ENCODE data around the gene FOXC1. TPM values are rescaled to one million over a fixed set of nuclear protein-coding genes. Genes with fewer than 3 reads are reported as not detected.

FOXC1 gene
- total RNA-seq, 1 donor from 2014 or later: 2.7 TPM

DNA sequence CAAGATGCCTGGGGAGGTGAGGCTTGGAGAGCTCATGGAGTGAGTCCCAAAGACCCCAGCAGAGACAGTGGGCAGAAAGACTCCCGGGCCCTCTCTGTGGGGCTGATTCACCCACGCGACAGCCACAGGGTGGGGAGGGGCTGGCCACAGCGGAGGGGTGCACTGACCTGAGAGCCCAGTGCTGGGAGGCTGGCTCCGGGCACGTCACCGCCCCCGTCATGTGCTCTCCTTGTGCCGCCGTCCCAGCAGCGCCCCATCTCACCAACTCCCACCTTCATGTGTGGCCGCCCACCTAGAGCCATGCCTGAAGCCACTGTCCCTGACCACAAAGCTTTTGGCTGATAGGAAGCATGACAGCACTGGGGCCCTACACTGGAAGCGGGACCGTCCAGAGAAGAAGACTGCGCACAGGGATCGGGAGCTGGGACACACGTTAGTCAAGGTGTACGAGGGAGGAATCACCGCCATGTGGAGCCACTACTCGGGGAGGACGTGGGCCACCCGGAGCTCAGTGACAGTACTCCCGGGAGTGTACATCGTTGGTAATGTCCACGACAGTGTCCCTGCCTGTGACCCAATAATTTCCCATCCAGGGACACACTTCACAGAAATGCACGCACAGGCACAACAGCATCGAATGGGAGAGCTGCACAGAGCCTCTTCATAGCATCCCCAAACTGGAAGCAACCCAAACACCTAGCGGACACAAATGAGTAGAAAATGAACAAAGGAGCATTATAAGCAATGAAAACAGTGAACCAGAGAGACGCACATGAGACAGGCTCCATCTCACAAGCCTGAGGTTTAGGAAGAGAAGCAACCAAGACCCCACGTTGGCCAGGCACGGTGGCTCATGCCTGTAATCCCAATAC, 28.4 kb upstream of the FOXC1 start:
- ATAC-seq (no peak), DNase-seq (ENCODE audit: missing footprints) (no peak)
- intact Hi-C loops (cut with DNase I): no loop called here

DNA sequence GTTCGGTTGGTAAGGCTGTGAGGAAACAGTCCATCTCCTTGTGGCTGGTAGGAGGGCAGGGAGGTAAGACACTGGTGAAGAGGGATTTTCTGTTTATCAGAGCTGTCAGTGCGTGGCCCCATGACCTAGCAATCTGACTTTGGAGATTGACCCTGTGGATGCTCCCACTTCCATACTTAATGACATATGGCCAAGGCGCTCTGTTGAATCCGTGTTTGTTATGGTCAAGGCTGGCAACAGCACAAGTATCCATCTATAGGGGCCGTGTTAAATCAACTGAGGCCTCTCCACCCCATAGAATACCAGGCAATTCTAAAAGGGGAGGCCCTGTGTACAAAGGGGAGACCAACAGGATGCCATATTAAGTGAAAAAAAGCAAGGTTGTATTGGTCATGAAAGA, 25.6 kb upstream of the FOXC1 start:
- intact Hi-C loops (cut with DNase I): no loop called here
- DNase-seq (ENCODE audit: missing footprints) (no peak), ATAC-seq (no peak)

DNA sequence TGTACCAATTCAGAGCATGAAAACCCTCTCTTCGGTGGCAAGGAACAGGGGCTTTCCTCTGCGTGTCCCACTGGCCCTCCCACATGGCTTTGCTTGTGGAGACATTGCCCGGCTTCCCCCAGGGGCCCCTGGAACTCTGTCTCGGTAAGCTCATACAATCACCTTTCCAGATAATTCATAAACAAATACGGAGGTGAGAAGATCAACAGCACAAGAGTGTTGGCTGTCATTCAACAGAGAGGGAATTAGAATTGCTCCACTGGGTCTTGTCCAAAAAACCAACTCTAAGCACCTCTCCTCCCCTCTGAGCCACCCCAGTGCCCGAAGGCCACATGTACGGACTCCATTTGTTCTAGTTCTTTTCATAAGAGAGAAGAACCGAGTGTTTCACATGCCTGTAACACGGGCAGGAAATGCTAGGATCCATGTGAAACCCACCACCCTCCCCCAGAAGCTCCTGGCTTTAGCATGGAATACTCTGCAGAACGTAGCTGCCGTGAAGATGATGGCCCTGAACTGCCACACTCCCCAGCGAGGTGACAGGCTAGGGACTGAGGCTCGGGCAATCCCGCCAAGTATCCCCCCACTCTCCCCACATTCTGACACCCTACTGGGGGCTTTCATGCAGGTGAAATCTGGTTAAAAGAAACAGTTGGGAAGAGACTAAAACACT, 24.6 kb upstream of the FOXC1 start:
- ATAC-seq: no peak
- intact Hi-C loops (cut with DNase I): no loop called here
- DNase-seq (ENCODE audit: missing footprints): no peak

DNA sequence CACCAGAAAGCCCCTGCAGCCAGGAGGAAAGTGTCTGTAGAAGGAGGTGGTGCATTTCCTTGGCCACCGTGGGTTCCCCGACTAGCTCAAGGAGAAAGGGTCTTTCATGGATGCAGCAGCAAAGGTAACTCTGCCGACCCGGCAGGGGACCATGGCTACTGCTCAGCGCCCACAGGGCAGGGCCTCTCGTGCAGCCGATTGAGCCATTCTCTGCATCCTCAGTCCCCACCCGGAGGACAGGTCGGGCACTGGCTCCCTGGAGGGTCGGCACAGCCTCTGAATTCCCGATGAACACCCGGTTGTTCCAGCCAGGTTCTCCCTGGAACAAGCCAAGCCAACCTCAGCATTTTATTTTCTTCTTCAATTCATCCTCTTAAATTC, 24.1 kb upstream of the FOXC1 start:
- intact Hi-C loops (cut with DNase I): no loop called here
- DNase-seq (ENCODE audit: missing footprints) (no peak), ATAC-seq (no peak)

DNA sequence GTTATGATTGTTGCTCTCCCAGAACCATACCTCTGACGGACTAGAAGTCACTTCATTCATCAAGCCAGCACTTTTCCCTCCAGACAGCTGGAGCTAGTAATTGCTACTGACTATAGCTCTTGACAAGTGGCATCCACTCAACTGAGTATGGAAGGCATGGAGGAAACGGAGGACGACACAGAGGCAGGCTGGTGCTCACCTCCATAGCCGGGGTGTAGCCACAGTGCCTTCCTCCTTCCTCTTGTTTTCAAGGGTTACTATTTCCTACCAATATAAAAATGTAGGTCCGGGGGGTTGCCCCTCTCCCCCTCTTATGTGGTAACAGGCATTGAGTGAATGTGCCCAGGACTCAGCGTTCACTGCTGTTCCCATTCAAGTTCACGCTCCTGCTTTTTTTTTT, 23.5 kb upstream of the FOXC1 start:
- intact Hi-C loops (cut with DNase I): no loop called here
- no peak for DNase-seq (ENCODE audit: missing footprints)
- ATAC-seq: no peak

DNA sequence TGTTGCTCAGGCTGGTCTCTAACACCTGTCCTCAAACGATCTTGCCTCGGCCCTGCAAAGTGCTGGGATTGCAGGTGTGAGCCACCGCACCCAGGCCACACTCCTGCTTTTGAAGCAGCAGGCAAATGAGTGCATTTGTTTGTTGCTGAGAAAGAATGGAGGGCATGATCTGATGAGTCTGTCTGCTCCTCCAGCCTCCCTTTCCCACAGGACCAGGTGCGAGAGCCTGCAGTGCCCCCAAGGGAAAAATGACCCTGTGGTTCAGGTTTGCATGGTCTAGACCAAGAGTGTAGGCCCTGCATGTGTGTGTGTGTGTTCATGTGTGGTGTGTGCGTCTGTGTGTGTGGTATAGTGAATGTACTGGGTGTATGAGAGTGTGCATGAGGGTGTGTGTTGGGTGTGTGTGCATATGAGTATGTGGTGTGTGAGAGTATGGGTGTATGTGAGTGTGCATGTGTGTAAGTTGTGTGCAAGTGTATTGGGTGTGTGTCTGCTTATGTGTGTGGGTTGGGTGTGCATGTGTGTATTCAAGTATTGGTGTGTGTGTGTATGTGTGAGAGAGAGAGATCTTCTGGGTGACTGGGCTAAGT, 22.8 kb upstream of the FOXC1 start:
- ATAC-seq: no peak
- intact Hi-C loops (cut with DNase I): no loop called here
- DNase-seq (ENCODE audit: missing footprints): no peak

DNA sequence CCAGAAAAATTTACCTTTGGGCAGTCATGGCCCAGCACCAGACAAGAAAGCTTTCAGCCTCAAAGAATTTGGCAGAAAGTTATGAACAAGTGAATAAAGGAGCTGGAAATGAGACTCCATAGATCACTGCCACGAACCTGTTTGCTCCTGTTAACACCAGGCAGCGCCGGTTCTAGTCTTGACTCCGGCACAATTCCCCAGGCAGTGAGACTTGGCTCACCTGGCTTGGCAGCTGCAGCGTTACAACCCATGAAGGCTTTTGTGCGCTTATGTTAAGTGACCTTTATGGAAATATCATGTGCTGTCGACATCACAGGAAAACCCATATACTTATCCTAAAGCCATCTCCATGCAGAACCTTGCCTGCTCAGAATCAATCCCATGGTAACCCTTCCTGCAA, 22.2 kb upstream of the FOXC1 start:
- intact Hi-C loops (cut with DNase I): no loop called here
- ATAC-seq (no peak), DNase-seq (ENCODE audit: missing footprints) (no peak)

DNA sequence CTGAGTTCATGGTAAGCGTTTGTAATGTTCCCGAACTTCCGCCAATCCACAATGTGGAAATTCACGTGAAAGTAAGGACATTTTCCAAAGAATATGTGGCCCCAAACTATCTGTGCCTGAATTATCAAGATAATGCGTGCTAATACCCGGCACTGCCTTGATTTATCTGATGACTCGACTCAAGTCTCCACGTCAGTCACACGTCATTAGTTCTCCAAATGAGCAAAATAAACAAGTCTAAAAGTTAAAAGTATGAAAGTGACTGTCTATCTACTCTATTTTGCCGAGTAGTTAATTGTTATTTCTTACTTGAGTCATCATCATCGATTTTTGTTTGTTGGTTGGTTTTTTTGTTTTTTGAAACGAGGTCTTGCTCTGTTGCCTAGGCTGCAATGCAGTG, 21.7 kb upstream of the FOXC1 start:
- ATAC-seq: no peak
- no peak for DNase-seq (ENCODE audit: missing footprints)
- intact Hi-C loops (cut with DNase I): no loop called here

DNA sequence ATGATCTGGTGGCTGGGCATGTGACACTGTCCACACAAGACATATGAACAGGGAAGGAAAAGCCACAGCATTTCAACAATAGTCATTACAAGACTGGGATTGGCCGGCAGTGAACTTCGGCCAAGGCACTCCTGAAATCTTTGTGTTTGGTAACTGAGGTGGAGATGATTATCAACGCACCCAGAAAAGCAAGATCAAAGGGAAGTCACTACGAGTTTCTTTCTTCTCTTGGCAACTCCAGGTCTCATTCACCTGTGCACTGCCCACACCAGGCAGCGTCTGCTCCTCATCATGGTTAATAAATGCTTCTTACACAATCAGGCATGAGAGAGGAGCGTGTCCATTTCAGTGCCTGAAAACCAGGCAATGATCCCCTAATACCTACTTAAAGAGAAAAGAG, 20.5 kb upstream of the FOXC1 start:
- intact Hi-C loops (cut with DNase I): no loop called here
- no peak for DNase-seq (ENCODE audit: missing footprints)
- no peak for ATAC-seq

DNA sequence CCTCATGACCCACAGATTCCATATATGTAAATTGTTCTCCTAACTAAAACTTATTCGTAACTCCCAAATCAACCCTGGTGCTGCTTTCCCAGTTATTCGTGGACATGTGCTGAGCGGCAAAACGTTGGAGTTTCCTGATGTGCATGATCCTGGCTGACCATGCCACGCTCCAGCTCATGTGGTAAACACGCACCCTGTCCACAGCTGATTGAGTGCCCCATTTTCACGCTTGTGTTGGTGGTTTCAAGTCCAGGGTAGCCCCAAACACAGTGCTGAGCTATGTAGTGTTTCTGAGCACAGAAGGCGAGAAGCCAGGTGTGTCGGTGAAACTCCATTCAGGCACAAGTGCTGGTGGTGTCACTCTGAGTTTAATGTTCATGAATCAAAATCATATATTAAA, 19.1 kb upstream of the FOXC1 start:
- intact Hi-C loops (cut with DNase I): loop anchor here (10.0 kb wide), 1 partner anchor 1154 kb away; no protein-coding TSS in a partner anchor
- no peak for DNase-seq (ENCODE audit: missing footprints)
- no peak for ATAC-seq

DNA sequence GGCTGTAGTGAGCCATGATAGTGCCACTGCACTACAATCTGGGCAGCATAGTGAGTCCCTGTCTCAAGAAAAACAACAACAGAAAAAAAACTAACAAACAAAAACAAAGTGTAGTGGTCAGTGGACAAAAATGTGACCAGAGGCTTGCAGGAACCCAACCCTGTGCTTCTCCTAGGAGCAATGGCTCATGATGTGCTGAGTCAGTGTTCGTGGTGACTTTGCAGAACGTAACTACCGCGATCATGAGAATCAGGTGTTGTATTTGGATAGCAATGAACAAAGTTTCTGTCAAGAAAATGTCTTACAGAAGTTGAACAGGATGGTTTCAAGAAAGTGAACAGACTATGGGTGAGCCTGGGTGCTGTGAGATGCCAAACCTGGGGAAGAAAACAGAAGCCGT, 18.5 kb upstream of the FOXC1 start:
- intact Hi-C loops (cut with DNase I): loop anchor here (10.0 kb wide), 1 partner anchor 1154 kb away; no protein-coding TSS in a partner anchor
- DNase-seq (ENCODE audit: missing footprints): no peak
- ATAC-seq: no peak

DNA sequence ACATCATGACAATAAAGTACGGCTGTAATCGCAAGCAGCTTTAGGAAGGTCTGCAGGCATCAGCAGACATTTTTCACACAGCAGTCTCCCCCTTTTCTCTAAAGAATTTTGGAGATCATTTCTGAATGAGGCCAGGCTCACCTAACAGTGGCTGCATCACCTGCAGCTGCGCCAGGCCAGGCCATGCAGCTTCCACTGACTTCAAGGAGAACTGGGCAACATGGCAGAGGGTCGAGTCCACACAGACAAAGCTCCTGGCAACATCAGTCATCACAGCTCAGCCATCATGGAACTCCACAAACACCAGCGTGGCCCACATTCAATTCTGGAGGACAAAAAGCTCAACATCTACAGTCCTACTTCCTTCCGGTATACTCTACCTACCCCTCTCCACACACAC, 17.8 kb upstream of the FOXC1 start:
- no peak for DNase-seq (ENCODE audit: missing footprints)
- intact Hi-C loops (cut with DNase I): loop anchor here (10.0 kb wide), 1 partner anchor 1153 kb away; no protein-coding TSS in a partner anchor
- no peak for ATAC-seq

DNA sequence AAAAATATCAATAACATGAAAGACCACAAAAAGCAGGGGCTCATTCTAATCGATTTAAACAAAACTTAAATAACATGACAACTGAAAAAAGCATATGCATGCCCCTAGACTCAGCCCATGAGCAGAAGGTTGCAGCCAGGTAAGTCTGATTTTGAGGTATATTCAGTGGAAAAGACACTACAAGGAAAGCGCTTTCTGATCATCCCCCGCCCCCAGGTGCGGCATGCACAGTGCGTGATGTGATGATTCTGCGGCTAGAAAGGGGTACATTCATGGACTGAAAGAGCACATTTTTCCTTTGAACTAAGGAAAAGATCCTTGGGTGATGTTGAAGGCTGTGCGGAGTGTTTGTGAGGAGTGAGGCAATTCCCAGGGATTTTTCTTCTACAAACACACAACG, 16.9 kb upstream of the FOXC1 start:
- no peak for ATAC-seq
- intact Hi-C loops (cut with DNase I): loop anchor here (10.0 kb wide), 1 partner anchor 1152 kb away; no protein-coding TSS in a partner anchor

DNA sequence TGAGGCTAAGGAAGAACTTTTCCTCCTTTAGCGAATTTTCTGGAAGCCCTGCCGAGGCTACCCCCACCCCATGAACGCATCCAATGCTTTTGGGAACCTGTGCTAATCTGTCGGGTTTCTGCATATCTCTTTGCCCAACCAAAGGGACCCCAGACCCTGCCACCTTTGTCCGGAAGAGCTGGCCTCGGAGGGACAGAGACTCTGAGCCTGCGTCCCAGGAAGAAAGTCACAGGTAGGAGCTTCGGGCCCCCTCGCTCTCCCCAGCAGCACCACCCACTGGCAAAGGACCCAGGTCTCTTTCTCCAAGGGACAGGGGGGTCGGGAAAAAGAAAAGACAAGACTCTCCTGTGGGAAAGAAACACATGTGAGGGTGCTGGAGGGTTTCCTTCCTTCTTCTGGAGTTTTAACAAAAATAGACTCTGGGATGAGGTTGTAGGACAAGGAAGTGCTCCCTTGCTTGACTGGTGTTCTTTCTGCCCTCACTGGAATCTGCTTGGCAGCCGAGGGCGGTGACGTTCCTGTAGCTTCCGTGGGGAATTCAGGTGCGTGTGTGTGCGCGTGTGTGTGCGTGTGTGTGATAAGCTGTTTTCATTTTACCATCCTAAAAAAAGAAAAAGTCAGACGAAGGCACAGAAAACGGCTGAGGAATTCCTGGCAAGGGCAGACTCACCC, 16.3 kb upstream of the FOXC1 start:
- DNase-seq (ENCODE audit: missing footprints) (no peak), ATAC-seq (no peak)
- intact Hi-C loops (cut with DNase I): loop anchor here (10.0 kb wide), 1 partner anchor 1151 kb away; no protein-coding TSS in a partner anchor

More for the DNA sequence above, 16.9 kb upstream of the FOXC1 start:
- no peak for DNase-seq (ENCODE audit: missing footprints)

DNA sequence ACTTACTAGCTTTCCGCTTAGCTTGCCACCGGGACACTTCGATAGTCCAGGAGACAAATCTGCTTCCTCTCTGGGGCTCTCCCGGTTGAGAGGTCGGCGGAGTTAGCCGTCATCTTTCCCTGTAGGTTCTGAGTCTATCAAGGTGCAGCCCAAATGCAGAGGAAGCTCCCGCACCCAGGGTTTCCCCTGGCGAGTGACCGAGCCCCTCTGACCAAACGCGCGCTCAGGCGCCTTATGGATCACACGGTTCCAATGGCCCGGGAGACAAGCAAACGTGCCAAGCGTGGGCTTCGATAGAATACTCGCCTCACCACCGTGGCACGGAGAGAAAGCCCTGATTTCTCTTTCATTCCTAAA, 15.8 kb upstream of the FOXC1 start:
- DNase-seq (ENCODE audit: missing footprints): no peak
- no peak for ATAC-seq
- intact Hi-C loops (cut with DNase I): loop anchor here (10.0 kb wide), 1 partner anchor 1151 kb away; no protein-coding TSS in a partner anchor

DNA sequence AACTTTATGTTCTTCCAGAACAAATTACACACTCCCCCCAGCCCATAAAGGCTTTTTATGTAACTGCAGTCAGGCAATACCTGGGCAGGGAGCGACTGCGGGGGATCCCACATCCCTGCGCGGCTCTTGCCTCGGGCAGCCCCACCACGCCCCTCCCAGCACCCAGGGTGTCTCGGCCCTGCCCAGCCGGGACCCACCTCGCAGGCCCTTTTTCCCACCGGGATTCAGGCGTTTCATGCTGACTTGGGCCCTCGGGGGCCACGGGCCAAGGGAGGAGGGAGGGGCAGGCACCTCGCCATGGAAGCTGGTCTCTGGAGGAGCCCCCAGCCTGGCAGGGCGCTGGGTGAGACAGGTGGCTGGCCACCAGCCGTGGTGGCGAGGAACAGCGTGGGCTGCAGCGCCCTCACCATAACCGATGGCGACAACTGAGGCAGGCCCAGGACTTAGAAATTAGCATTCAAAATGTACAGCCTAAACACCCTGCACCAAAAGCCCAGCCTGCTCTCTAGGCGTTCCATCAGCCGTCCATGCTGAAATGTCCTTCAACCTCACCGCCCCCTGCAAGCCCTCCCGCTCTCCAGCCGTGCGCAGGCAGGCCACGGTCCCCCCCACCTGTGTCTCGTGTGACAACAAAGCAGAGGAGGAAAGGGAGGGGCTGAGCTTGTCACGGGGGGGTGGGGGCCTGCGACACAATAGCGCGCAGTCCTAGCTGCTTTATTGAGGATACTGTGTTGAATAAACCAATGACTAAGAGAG, 15.1 kb upstream of the FOXC1 start:
- intact Hi-C loops (cut with DNase I): loop anchor here (5.0 to 10.0 kb wide), 2 partner anchors 1103 to 1150 kb away; no protein-coding TSS in a partner anchor
- DNase-seq (ENCODE audit: missing footprints) (no peak), ATAC-seq (no peak)

DNA sequence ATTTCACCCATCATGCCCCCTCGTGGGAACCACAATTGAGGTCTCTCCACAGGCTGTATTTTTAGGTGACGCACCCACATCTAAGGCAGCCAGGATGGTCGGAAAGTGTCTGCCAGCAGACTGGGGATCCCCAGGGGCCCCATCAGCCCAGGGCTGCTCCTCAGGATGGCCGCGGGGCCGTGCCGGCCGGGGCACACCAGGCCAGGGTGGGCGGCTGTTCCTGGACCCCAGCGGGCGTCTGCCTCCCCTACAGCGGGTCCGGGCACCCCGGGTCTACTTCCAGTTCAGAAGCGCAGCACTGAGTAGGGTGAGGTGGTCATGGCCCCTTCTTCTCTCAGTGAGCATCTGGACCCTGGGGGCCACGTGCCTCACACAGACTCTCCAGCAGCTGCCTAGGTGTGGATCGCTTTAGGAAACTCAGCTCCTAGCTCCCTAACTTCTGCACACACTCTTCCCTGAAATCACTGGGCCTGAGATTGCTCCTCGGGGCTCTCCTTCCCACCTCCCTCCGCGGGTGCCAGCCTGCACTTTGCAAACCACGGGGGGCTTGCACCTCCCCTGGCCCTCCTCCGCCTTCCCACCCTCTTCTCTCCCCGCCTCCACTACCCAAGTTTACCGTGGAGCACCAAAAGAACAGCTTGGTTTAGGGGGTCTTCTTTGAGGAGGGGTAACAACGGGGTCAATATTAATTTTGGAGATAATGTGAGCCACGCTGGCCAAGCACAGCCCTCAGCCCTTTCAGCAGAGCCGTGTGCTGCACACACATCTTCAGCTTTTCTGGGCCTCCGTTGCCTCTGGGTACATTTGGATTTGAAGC, 14.2 kb upstream of the FOXC1 start:
- no peak for DNase-seq (ENCODE audit: missing footprints)
- no peak for ATAC-seq
- intact Hi-C loops (cut with DNase I): loop anchor here (1.0 to 10.0 kb wide), 5 partner anchors 601 to 1149 kb away; no protein-coding TSS in a partner anchor
